HG02970 (cell line): ENCODE results near the gene KCNJ4.

ENCODE experiments used
- ATAC-seq: cut with Tn5 transposase; IDR thresholded peaks from one replicate; pipeline ENCODE4 v1.9.1; 2021; ENCODE audit warnings: mild to moderate bottlenecking, moderate library complexity, moderate number of reproducible peaks; ENCODE audit not compliant: unreplicated experiment, low FRiP score

The KCNJ4 gene

GRCh38 chr22:38454353-38455075, 485 bp downstream of the KCNJ4 start:
- no peak for ATAC-seq

- ATAC-seq, result no peak
Observed at GRCh38 chr22:38453996-38454352, 1.0 kb downstream of the KCNJ4 start.

DNA sequence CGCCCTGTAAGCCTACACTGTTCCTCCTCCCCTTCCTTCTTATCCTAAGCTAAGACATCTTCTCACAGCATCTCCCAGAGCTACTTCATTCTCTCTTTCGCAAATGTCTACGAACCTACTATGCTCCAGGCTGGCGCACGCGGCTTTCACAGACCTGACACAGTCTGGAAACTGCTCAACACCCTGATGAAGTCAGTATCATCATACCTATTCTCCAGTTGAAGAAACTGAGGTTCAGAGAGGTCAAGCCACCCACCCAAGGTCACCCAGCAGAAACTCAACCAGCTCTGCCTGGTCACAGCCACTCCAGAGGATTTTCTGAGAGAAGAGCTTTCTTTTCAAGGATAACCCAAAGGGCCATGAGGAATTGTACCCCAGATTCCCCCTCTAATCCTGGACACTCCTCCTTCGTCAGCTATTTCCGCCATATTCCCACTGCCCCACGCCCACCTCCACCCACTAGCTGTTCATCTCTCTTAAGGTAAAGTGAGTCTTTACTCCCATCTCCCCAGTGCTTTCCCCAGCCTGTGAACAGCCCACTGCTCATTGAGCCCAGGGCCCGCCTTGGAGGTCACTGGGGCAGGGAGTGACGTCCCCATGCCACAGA, 1.8 kb downstream of the KCNJ4 start:
- no peak for ATAC-seq

- ATAC-seq, result no peak
Observed at GRCh38 chr22:38452373-38453065, 2.5 kb downstream of the KCNJ4 start.

DNA sequence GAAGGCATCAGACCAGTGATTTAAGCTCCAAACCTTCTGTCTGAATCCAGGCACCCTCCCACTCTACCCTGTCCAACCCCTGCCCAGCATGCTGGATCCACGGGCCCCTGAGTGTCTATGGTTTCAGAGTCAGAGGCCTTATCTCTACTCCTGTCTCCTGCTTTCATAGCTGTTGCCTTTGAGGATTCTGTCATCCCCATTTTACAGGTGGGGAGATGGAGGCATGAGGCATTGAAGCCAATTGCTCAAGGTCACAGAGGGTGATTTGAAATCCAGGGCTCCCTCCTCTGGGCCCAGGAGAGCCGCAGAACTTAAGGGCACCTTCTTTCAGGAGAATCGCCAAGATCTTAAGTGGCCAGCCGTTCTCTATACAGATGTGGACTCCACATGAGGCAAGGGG, 3.1 kb downstream of the KCNJ4 start:
- no peak for ATAC-seq

GRCh38 chr22:38451404-38451803, 3.6 kb downstream of the KCNJ4 start:
- ATAC-seq, result no peak

DNA sequence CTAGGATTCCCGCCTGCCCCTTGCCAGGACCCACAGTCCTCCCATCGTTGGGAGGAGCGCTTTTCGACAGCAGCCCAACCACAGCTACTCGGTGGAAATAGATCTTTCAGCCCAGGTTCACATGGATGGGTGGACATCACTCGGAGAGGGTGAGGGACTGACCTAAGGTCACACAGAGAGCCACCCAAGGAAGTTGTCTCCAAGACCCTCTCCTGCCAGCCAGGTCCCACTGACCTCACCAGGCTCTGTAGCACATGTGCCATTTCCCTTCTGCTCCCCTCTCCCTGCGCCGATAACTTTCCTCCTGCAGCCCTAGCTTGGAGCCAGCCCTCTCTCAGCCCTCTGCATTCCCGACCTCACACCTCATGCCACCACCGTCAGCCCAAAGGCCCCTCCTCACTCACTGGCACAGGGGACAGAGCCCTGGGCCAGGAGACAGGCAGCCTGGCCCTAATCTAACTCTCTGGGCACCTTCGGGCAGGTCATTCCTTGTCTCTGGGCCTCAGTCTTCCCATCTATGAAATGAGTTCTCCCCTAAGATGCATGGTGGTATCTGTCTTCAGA, 4.7 kb downstream of the KCNJ4 start:
- ATAC-seq, result no peak

DNA sequence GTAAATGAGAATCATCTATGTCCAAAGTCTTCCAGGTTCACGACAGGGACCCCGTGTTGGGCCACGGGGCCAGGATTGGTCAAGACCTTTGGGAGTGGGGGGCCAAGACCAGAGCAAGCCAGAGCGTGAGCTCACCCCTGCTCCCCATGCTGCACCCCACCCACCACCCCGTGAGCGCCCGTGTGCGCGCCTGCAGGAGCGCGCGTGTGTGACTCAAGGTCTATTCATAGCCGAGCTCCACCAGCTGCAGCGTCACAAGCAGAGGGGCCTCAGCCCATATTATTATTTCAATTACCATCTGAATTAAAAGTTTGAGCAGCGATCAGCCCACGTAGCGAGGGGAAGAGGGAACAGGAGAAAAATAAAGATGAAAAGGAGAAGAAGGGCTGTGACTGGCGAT, 5.2 kb downstream of the KCNJ4 start:
- no peak for ATAC-seq

DNA sequence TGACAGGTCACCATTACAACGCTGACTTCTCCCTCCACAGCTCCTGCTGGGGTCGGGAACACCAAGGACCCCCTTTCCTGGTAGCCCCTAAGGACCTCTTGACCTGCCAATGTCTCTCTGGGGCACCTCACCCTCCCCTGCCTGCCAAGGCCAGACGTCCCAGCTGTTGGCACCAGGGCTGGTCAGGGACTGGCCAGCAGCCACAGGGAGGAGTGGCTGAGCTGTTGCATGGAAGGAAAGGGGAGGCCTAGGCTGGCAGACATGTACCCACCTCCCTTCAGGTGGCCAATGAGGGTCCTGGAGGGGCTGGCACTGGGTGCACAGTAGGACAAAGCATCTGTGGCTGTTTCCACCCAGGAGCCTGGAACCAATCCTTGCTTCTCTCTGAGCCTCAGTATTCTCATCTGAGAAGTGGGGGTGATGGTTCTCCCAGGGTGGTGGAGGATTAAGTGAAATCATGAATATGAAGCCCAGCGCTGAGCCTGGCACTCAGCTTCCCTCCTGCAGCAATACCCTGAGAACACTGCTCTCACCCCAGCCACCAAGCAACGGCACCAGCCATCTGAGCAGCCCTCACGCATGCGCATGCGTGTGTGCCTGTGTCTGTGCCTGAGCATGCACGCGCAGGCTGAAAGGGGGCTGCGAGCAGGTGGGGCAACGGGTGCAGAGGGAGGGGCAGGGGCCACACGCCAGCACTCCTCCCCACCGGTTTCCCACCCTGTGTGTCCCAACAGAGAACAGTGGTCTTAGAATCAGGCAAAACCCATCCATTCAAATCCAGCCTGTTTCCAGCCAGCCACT, 5.9 kb downstream of the KCNJ4 start:
- no peak for ATAC-seq

DNA sequence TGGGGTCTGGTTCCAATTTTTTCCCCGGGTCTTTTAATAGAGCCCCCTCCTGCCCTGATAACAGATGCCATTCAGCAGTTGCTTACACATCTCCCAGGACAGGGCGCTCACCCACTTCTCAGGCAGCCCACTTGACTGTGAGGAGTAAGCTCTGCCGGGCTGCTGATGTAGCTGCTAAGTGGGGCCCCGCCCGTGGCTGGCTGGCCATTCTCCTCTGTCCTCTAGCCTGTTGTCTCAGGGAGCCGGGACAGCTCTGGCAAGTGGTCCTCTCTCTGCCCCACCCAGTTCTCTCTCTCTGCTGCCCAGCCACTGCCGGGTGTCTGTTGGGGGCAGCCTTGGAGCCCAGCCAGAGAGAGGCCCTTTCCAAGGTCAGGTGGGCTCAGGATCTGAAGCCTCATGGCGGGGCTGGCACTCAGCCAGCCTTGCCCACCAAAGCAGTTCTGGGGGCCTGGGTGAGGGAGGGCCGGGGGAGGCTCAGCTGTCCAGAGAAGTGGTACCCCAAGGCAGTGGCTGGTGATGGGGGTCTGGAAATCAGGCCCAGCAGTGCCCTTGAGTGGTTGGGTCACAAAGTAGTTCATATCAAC, 8.9 kb downstream of the KCNJ4 start:
- ATAC-seq, result no peak

DNA sequence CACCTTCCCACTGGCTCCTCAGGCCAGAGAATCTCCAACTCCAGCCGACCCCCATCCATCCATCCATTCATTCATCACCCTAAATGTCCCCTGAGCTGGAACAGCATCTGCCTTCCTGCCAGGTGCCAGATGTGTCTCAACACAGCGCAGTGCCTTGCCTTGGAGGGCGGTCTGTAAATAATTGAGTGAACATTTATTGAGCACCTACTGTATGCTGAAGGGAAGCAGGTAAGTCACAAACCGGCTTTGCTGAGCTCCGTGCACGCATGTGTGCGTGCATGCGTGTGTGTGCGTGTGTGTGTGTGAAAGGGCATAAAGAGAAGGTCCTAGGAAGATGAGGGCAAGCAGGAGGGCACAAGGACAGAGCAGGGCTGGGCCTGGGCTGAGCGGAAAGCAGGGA, 10.2 kb downstream of the KCNJ4 start:
- ATAC-seq, result no peak

- ATAC-seq, result no peak
Observed at GRCh38 chr22:38443628-38444521, 11.1 kb downstream of the KCNJ4 start.

DNA sequence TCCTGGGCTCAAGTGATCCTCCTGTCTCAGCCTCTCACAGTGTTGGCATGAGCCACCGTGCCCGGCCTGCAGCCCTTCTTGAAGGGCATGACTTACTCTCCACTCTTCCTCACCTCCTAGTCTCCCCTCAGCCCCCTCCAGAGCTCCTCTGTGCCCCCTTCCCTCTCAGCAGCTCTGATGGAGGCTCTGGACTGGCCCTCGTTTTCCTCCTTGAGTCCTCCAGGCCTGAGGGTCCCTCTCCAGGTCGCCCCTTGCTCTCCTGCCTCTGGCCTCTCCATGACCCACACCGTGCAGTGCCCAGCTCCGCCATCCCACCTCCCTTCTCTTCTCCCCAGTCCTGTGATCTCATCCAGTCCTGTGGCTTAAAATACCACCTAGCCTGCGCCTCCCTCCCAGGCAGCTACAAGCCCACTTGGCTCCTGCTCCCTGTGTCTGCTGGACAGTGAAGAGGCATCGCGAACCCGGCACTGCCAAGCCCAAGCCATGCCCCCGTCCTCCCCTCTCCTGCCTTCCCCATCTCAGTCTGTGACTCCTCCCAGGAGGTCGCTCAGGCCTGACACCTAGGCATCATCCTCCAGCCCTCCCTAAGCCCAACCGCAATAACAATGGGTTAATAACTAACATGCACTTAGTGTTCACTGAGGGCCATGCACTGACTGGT, 11.9 kb downstream of the KCNJ4 start:
- ATAC-seq, result no peak

DNA sequence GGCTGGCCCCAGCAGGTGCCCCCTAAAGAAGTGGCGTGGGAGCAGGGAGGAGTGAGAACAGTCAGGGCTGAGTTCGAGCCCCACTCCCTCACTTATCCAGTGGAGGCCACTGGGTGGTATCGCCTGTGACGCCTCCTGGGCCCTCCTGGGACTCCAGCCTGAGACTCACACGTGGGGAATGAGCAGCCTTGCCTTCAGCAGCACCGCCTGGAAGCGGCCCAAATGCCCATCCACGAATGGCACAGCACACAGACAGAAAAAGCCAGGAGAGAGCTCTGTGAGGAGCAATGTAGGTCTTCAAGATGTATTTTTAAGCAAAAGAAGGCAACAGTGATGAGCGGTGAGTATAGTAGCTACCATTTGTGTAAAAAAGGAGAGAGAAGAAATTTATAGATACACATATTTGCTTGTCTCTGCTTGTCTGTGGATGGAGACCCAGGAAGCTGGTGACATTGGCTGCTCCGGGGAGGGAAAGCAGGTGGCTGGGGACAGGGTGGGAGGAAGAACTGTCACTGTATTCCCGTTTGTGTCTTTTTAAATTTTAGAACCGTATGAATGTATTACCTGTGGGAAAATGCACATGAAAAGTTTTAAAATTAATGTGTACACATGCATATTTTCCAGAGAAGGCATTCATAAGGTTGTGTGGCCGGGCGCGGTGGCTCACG, 13.2 kb downstream of the KCNJ4 start:
- ATAC-seq, result no peak

- no peak for ATAC-seq
Observed at GRCh38 chr22:38440747-38441350, 14.2 kb downstream of the KCNJ4 start.

GRCh38 chr22:38437416-38437815, 17.6 kb downstream of the KCNJ4 start:
- no peak for ATAC-seq

DNA sequence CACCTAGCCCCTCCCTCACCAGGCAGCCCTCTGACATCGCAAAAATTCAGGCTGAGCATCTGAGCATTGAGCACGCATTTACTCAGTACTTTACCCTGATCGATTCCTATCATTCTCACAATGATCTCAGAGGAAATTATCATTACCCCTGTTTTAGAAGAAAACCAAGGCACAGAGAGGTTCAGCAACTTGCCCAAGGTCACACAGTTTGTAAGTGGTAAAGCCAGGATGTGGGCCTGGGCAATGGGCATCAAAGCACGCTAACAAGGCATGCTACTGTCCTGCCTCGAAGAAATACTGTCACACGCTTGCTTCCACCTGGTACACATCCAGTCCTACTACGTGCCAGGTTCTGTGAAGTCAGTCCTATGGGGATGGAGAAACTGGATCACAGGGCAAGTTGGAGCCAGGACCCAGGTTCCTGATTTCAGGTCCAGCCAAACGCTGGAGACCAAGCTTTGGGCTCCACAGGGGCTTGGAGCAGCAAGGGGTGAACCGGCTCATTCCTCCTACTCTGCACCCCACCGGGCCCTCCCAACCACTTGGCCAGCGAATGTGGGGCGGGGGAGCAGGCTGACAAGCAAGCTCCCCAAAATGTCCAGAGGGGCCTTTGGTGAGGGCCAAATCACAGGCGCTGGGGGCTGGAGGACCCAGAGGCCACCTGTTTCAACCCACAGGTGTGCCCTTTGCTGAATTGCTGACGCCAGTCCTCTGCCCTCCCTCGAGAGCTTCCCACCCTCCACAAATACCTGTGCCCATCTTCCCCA, 18.2 kb downstream of the KCNJ4 start:
- ATAC-seq, result no peak
